Tibial artery (tissue), 4 donors: ENCODE results near the gene RAPGEF1.

Experiments
- DNase-seq, 2 donors: peaks; one replicate each; pipeline ENCODE4 v3.0.0-alpha.2; 2019
- H3K27ac ChIP-seq, 2 donors: fragments of 200-600 bp; sonication (generic) in 1 of 2; 1 replicate in 1 of 2; 2 replicates in 1 of 2; pipeline ENCODE4 v1.5.1; 2018 to 2019; ENCODE audit warnings: mild to moderate bottlenecking in 1 of 2
- H3K27me3 ChIP-seq, 2 donors: fragments of 200-600 bp; sonication (generic) in 1 of 2; one replicate each; pipeline versions ENCODE4 v1.5.1 to v1.6.0; 2016 to 2019
- H3K36me3 ChIP-seq, 3 donors: fragments of 200-600 bp; sonication (generic) in 2 of 3; one replicate each; pipeline ENCODE4 v1.5.1; 2016 to 2019; ENCODE audit warnings: mild to moderate bottlenecking in 2 of 3
- H3K4me1 ChIP-seq, 4 donors: fragments of 200-600 bp; sonication (generic) in 2 of 4; 1 replicate in 3 of 4; 2 replicates in 1 of 4; pipeline ENCODE4 v1.5.1; 2016 to 2019
- H3K4me3 ChIP-seq, 2 donors: fragments of 200-600 bp; sonication (generic) in 1 of 2; 1 replicate in 1 of 2; 2 replicates in 1 of 2; pipeline ENCODE4 v1.5.1; 2018 to 2019; ENCODE audit warnings: mild to moderate bottlenecking in 2 of 2
- H3K9me3 ChIP-seq, 3 donors: fragments of 200-600 bp; sonication (generic) in 1 of 3; one replicate each; pipeline ENCODE4 v1.5.1; 2016 to 2019
- intact Hi-C: fragments of 100-400 bp; cut with DNase I; formaldehyde crosslinking; loops from one replicate; pipeline ENCODE4 v1.15.0; 2023; ENCODE audit warnings: low total_unique reads
- TF ChIP-seq, protein P1 (sequence below), 2 experiments: fragments of 200-600 bp in 1 of 2; fragments of 450-650 bp in 1 of 2; IDR thresholded peaks; one replicate each; pipeline ENCODE4 v1.5.1; 2017 to 2019; ENCODE audit warnings: antibody characterized with exemption in 2 of 2, mild to moderate bottlenecking in 1 of 2, moderate library complexity in 1 of 2

Gene RAPGEF1

DNA sequence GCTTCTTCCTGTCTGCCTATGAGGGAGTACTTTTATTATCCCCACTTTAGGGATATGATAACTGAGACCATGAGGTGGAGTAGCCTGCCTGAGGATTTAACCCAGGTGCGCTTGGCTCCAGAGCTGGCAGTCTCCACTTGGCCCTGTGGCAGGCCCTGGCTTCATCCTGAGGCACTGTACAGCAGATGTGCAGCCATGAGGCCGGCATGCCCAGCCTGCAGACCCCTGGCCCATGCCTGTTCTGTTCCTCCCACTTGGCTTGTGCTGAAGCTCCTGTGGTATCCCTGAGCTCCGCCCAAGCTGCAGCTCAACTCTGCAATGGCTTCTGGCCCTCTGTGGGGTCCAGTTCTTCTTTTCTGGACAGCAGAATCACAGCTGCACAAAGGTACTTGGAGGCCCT lies 31.8 kb upstream of the RAPGEF1 start:
- Histone ChIP-seq H3K36me3 (no peaks in the 10 kb centered on the region), H3K4me3 (no peak overlapping the region), H3K27ac (no peak overlapping the region), H3K4me1 (no peaks in the 10 kb centered on the region), H3K9me3 (no peaks in the 10 kb centered on the region), H3K27me3 (peaks cover 0 to 45% of the 10 kb centered on the region in 2 donors)
- no peak for DNase-seq
- TF ChIP-seq, protein P1, sequence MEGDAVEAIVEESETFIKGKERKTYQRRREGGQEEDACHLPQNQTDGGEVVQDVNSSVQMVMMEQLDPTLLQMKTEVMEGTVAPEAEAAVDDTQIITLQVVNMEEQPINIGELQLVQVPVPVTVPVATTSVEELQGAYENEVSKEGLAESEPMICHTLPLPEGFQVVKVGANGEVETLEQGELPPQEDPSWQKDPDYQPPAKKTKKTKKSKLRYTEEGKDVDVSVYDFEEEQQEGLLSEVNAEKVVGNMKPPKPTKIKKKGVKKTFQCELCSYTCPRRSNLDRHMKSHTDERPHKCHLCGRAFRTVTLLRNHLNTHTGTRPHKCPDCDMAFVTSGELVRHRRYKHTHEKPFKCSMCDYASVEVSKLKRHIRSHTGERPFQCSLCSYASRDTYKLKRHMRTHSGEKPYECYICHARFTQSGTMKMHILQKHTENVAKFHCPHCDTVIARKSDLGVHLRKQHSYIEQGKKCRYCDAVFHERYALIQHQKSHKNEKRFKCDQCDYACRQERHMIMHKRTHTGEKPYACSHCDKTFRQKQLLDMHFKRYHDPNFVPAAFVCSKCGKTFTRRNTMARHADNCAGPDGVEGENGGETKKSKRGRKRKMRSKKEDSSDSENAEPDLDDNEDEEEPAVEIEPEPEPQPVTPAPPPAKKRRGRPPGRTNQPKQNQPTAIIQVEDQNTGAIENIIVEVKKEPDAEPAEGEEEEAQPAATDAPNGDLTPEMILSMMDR (IDR thresholded peaks at IDR 0.05) = no peak
- intact Hi-C loops = no loop called here

DNA sequence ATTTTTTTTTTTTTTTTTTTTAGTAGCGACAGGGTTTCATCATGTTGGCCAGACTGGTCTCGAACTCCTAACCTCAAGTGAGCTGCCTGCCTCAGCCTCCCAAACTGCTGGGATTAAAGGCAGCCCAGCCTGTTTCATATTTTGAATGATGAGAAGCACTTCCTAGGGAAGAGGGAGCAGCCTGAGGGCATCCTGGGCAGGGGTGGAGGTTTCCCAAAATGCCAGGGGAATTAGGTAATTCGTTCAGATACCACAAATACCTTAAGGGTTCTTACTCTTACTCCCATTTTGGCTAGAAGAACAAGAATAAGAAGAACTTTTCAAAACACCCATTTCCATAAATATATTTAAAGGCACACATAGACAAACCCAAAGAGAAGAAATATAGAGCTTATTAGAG lies 29.5 kb upstream of the RAPGEF1 start:
- peaks cover 0 to 43% of the 10 kb centered on the region in 2 donors for H3K27me3 ChIP-seq
- TF ChIP-seq, protein P1 (IDR thresholded peaks at IDR 0.05) = no peak
- no peak for DNase-seq
- intact Hi-C loops = no loop called here
- no peak overlapping the region for H3K27ac ChIP-seq
- no peak overlapping the region for H3K4me3 ChIP-seq
- no peaks in the 10 kb centered on the region for H3K4me1 ChIP-seq
- no peaks in the 10 kb centered on the region for H3K36me3 ChIP-seq
- H3K9me3 ChIP-seq = no peaks in the 10 kb centered on the region

DNA sequence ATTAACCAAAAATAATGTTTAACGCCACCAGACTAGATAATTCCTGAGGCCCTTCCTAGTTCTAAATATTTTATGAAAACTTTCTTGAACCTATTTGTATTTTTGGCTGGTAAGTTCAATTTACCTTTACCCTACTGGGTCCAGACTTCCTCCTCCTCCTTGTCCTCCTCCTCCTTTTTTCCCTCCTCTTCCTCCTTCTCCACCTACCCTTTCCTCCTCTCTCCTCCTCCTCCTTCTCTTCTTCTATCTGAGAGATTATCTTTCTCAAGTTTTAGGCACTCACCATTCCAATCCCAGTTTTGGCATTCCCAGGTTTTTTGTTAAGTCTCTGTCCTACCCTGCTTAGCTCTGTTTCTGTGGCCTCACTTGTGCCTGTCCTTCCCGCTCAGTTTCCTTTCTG lies 24.7 kb upstream of the RAPGEF1 start:
- Histone ChIP-seq H3K4me3 (no peak overlapping the region), H3K27ac (no peak overlapping the region), H3K27me3 (peaks cover 0 to 32% of the 10 kb centered on the region in 2 donors), H3K36me3 (no peaks in the 10 kb centered on the region), H3K4me1 (peaks cover 0 to 6% (median 3%) of the 10 kb centered on the region in 4 donors), H3K9me3 (no peaks in the 10 kb centered on the region)
- intact Hi-C loops = loop anchor here (5.0 kb wide), 1 partner anchor 473 kb away; no protein-coding TSS in a partner anchor
- no peak for DNase-seq
- TF ChIP-seq, protein P1 (IDR thresholded peaks at IDR 0.05) = no peak

DNA sequence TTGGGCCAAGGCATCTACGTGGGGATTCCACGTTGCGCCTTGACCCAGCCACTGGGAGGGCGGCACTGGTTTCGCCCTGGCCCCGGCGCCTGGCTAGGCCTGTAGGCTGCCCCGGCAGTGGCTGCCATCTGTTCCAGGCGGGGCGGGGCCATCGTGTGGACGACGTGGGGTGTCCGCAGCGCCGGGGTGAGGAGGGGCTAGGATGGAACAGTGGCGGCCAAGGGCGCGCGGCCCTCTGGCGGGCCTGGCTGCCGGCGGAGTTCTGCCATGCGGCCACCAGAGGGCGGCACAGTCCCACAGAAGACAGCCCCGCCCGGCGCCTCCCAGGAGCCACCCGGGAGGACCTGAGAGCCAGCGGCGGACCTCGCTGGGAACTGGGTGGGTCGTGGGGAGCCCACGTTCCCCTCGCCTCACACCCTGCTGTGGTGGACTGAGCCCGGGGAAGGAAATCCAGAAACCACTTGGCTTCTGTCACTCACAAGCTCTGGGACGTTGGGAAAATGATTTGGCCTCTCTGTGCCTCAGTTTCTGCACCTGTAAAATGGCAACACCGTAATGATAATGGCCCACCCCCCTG lies 22.6 kb upstream of the RAPGEF1 start:
- Histone ChIP-seq H3K9me3 (no peaks in the 10 kb centered on the region), H3K36me3 (no peaks in the 10 kb centered on the region), H3K4me3 (no peak overlapping the region), H3K27ac (no peak overlapping the region), H3K4me1 (peaks cover 0 to 6% (median 3%) of the 10 kb centered on the region in 4 donors), H3K27me3 (peaks cover 0 to 25% of the 10 kb centered on the region in 2 donors)
- TF ChIP-seq, protein P1 (IDR thresholded peaks at IDR 0.05) = peak; percentile 95 to 96
- intact Hi-C loops = loop anchor here (5.0 kb wide), 1 partner anchor 475 kb away; no protein-coding TSS in a partner anchor
- peak; percentile 57 to 79 for DNase-seq

DNA sequence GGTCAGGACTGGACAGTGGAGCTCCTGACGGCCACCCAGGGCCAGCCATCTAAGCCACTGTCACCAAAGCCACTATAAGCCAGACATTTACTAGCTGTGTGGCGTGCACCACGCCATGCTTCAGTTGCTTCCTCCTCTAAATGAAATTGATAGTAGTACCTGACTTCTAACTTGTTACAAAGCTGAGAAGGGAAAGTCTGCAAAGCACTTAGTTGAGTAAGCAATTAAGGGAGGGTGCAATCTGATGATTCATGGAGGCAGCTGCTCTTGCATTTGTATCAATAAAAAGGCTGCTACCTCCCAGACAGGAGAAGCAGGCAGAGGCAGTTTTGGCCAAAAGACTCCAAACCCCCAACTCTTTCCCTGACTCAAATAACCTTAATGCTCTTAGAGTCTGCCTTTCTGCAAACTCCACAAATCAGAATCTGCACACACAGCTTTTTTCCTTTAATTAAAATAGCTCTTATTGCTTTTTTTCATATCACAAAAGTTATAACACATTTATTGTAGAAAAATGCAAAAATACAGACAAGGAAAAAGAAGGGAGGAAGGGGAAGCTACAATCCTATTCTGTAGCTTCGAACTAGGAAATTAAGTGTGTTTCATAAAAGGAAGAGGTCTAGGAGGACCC lies 19.3 kb upstream of the RAPGEF1 start:
- Histone ChIP-seq H3K27me3 (peaks cover 0 to 42% of the 10 kb centered on the region in 2 donors), H3K27ac (no peak overlapping the region), H3K36me3 (no peaks in the 10 kb centered on the region), H3K9me3 (no peaks in the 10 kb centered on the region), H3K4me3 (no peak overlapping the region), H3K4me1 (peaks cover 0 to 10% (median 4%) of the 10 kb centered on the region in 4 donors)
- TF ChIP-seq, protein P1 (IDR thresholded peaks at IDR 0.05) = no peak
- intact Hi-C loops = no loop called here
- no peak for DNase-seq
